Heart left ventricle (tissue), 16 donors: Measurements from ENCODE around the gene LSS. TPM values are rescaled to one million over a fixed set of nuclear protein-coding genes. Genes with fewer than 3 reads are reported as not detected.

ENCODE experiments used
- ATAC-seq, 4 donors: fragments of 200-7000 bp; cut with Tn5 transposase; one replicate each; pipeline ENCODE4 v1.9.1; 2020 to 2022; ENCODE audit warnings: moderate library complexity in 4 of 4, mild to moderate bottlenecking in 3 of 4, moderate number of reproducible peaks in 1 of 4
- DNase-seq, 5 donors: peaks; one replicate each; pipeline ENCODE4 v3.0.0-alpha.2; 2020
- H3K27ac ChIP-seq, 12 donors: fragments of 200-600 bp; sonication (generic) in 4 of 12; one replicate each; pipeline versions ENCODE4 v1.5.0 to v1.8.0; 2016 to 2022; ENCODE audit warnings: mild to moderate bottlenecking in 2 of 12
- H3K27me3 ChIP-seq, 9 donors: fragments of 200-600 bp; sonication (generic) in 2 of 9; one replicate each; pipeline versions ENCODE4 v1.5.1 to v1.8.0; 2016 to 2022; ENCODE audit warnings: mild to moderate bottlenecking in 3 of 9
- H3K36me3 ChIP-seq, 9 donors: fragments of 200-600 bp; sonication (generic) in 2 of 9; one replicate each; pipeline versions ENCODE4 v1.5.0 to v1.8.0; 2018 to 2022; ENCODE audit warnings: mild to moderate bottlenecking in 2 of 9
- H3K4me1 ChIP-seq, 12 donors: fragments of 200-600 bp; sonication (generic) in 4 of 12; one replicate each; pipeline versions ENCODE4 v1.5.0 to v1.8.0; 2016 to 2022; ENCODE audit warnings: mild to moderate bottlenecking in 3 of 12
- H3K4me3 ChIP-seq, 12 donors: fragments of 200-600 bp; sonication (generic) in 4 of 12; one replicate each; pipeline versions ENCODE4 v1.5.0 to v1.8.0; 2017 to 2022; ENCODE audit warnings: mild to moderate bottlenecking in 9 of 12, moderate library complexity in 4 of 12
- H3K9me3 ChIP-seq, 12 donors: fragments of 200-600 bp; sonication (generic) in 4 of 12; one replicate each; pipeline versions ENCODE4 v1.5.0 to v1.8.0; 2016 to 2022; ENCODE audit warnings: mild to moderate bottlenecking in 1 of 12
- CTCF ChIP-seq, 12 donors: fragments of 200-600 bp; sonication (generic) in 4 of 12; IDR thresholded peaks; one replicate each; pipeline versions ENCODE4 v1.5.0 to v1.8.0; 2018 to 2022; ENCODE audit warnings: antibody characterized with exemption in 12 of 12, mild to moderate bottlenecking in 5 of 12
- POLR2A ChIP-seq, 2 donors: fragments of 450-650 bp; IDR thresholded peaks; one replicate each; pipeline ENCODE4 v1.6.1; 2017; ENCODE audit warnings: antibody characterized with exemption in 2 of 2, mild to moderate bottlenecking in 2 of 2, moderate library complexity in 2 of 2
- WGBS, 4 donors: extraction: QIAGEN DNeasy Blood & Tissue Kit in 2 of 4; methylation state at CpG; one replicate each; pipeline versions ENCODE4 v1.1.5 to v1.1.7; 2013 to 2018; 5-methylcytosine and 5-hydroxymethylcytosine counted together
- intact Hi-C, 10 donors: fragments of 100-400 bp; cut with DNase I; formaldehyde crosslinking; loops; one replicate each; pipeline versions ENCODE4 v1.11.1 to v1.14.2; 2022
- polyA plus RNA-seq, 2 donors: library from polyadenylated mRNA; stranded (reverse); fragments of 200-250 nt; gene quantifications; one replicate each; pipeline ENCODE4 v1.2.3, GENCODE V29; 2013
- total RNA-seq, 9 donors: library from RNA; depleted of rRNA in 2 of 9; stranded (reverse); fragments of >200 nt in 2 of 9; fragmentation: NEBNext Ultra II Directional in 3 of 9; extraction: Animal tissue kit (Norgen Biotek cat#: 25700) in 3 of 9; gene quantifications; one replicate each; pipeline versions ENCODE4 v1.1.0 to v1.2.4, GENCODE V29; 2016 to 2023
- donor health status: ischemic (EF 13 %, LVEDD 7.1; RV severe dilation, severe dysfunction).
- donor health status: healthy with polysubstance abuse.
- donor health status: DM: no; HTN: yes; CAD: no.
- donor health status: DM: no; HTN: no; CAD: no.
- donor health status: ischemic (EF 25% LVEDD 6.9; RV normal size, moderate dysfunction).
- donor health status: ischemic (EF 25% LVEDD 5.7; RV mildly dilated, moderate dysfunction).
- donor health status: healthy.
- donor health status: DM: yes; HTN: yes; CAD: no.
- donor health status: ischemic (EF 35%, LVEDD 5.7; RV mildly dilated, moderate dysfunction).
- donor health status: nonischemic (EF 11% LVEDD 7.7; RV severe dilation, severe dysfunction).
- donor health status: DM: yes; HTN: yes; CAD: no.
- donor health status: PGD.
- donor health status: ischemic (EF 29% LVEDD 5.4; RV normal size, mild dysfunction).
- donor health status: nonischemic (EF 23%, LVEDD 6.1; RV moderate dilation, normal function).

The LSS gene
- total and polyA plus RNA-seq, 11 donors = 25.1 to 65.5 (median 40.7) TPM

DNA sequence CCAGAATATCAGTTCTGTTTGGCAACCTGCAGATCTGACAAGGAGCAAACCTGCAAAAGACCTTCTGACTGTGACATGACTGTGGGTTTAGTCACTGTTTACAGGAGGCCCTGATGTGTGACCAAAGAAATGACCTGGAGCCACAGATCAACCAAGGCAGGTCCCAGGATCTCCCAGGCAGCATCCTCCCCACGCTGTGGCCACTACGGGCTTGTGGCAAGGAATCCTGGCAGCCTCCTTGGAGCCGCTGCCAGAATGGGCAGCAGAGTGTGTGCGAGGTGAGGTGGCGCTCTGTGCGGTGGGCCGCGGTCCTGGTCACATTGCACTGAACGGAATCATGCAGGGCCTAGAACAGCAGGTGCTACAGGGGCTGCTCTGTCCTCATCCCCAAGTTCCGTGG lies 40.9 kb upstream of the LSS start:
- TF ChIP-seq CTCF (IDR thresholded peaks at IDR 0.05) (no peak), POLR2A (IDR thresholded peaks at IDR 0.05) (no peak)
- H3K4me1 ChIP-seq = no peaks in the 10 kb centered on the region
- H3K4me3 ChIP-seq = no peak overlapping the region
- no peaks in the 10 kb centered on the region for H3K27me3 ChIP-seq
- intact Hi-C loops = no loop called here
- H3K9me3 ChIP-seq = no peaks in the 10 kb centered on the region
- ATAC-seq = no peak
- 94 to 97% (median 95%) methylated on average over 3 to 10 of the region's 10 CpGs for WGBS, 4 donors
- DNase-seq = no peak
- no peak overlapping the region for H3K27ac ChIP-seq
- peaks cover 4 to 100% (median 100%) of the 10 kb centered on the region in 9 donors for H3K36me3 ChIP-seq

DNA sequence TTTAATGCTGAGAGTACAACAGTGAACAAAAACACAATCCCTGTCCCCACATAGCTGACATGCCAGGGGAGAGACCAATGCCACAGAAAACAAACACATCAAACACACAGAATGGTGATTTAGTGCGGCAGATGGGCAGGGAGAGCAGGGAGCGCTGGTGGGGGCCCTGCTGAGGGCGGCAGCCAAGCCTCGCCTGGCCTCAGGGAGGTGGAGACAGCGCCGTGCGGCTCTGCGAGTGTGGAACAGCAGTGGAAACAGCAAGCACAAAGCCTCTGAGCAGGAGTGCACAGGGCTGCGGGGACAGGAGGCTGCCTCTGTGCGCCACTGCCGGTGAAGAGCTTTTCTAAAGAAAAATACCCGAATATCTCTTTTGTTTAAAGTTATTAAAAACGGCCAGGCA lies 39.8 kb upstream of the LSS start:
- Histone ChIP-seq H3K9me3 (no peaks in the 10 kb centered on the region), H3K4me1 (no peaks in the 10 kb centered on the region), H3K36me3 (peaks cover 4 to 100% (median 99%) of the 10 kb centered on the region in 9 donors), H3K27ac (no peak overlapping the region), H3K27me3 (no peaks in the 10 kb centered on the region), H3K4me3 (no peak overlapping the region)
- ATAC-seq = no peak
- intact Hi-C loops = no loop called here
- TF ChIP-seq POLR2A (IDR thresholded peaks at IDR 0.05) (no peak), CTCF (IDR thresholded peaks at IDR 0.05) (no peak)
- DNase-seq = no peak
- 93 to 94% (median 94%) methylated on average over 13 of the region's 13 CpGs for WGBS, 4 donors

- 93 to 95% (median 94%) methylated on average over 19 of the region's 19 CpGs for WGBS, 4 donors
- H3K27me3 ChIP-seq = no peaks in the 10 kb centered on the region
- ATAC-seq (no peak), DNase-seq (no peak)
- H3K4me3 ChIP-seq = no peak overlapping the region
- intact Hi-C loops = no loop called here
- H3K4me1 ChIP-seq = no peaks in the 10 kb centered on the region
- H3K9me3 ChIP-seq = no peaks in the 10 kb centered on the region
- TF ChIP-seq CTCF (IDR thresholded peaks at IDR 0.05) = no peak
- TF ChIP-seq POLR2A (IDR thresholded peaks at IDR 0.05) = no peak
- H3K36me3 ChIP-seq = peaks cover 0 to 98% (median 97%) of the 10 kb centered on the region in 9 donors
- no peak overlapping the region for H3K27ac ChIP-seq
Measured at GRCh38 chr21:46266946-46267345, 38.4 kb upstream of the LSS start.

DNA sequence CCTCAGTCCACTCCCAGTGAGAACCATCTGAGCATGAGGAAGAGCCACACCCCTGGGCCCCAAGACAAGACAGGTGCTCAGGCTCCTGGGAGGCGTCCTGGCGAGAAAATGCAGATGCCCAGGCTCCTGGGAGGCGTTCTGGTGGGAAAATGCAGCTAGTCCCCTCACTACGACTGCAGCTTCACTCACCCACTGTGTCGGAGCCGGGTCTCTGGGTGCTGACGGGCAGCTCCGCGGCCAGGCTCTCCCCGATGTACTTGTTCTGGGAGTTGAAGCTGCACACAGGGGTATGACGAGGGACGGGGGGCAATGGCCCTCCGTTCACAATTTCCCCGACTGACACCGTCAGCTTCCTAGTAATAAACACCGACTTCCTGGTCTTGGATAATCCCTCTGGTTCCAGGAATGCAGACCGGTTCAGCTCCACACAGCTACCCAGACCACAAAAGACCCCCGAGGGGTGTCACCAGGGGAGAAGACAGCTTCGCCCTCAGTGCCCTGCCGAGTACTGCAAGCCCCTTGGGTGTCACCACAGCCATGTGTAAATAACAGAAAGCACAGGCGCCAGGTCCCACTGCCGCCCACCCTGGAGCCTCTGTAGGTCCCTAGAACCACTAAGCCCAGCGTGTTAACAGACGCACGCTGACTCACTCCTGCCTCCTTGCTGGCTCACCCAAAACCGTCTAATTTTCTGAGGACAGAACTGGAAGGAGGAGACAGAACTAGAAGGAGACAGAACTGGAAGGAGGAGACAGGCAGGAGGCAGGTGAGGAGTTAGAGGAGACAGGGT lies 37.4 kb upstream of the LSS start:
- 84 to 90% (median 87%) methylated on average over 20 to 26 of the region's 26 CpGs for WGBS, 4 donors
- Histone ChIP-seq H3K9me3 (no peaks in the 10 kb centered on the region), H3K36me3 (peaks cover under 1 to 98% (median 97%) of the 10 kb centered on the region in 9 donors), H3K27me3 (no peaks in the 10 kb centered on the region), H3K4me1 (no peaks in the 10 kb centered on the region), H3K27ac (no peak overlapping the region), H3K4me3 (no peak overlapping the region)
- DNase-seq (no peak), ATAC-seq (no peak)
- TF ChIP-seq POLR2A (IDR thresholded peaks at IDR 0.05) (no peak), CTCF (IDR thresholded peaks at IDR 0.05) (no peak)
- intact Hi-C loops = no loop called here
